Hepatocyte (in vitro differentiated cells): Measurements from ENCODE around the gene GALNT18. TPM values are rescaled to one million over a fixed set of nuclear protein-coding genes. Genes with fewer than 3 reads are reported as not detected.
A peak's percentile ranks its signal among the peaks of the same experiment; 100 is the strongest.

Source experiments
- DNase-seq: peaks from one replicate; pipeline ENCODE4 v3.0.0-alpha.2; 2016; ENCODE audit warnings: low spot score
- H2AFZ ChIP-seq: fragments of 200-600 bp; sonication (generic); 2 replicates; pipeline ENCODE4 v1.6.0; 2016; ENCODE audit warnings: antibody characterized with exemption, mild to moderate bottlenecking
- H3K27ac ChIP-seq: fragments of 200-600 bp; sonication (generic); 2 replicates; pipeline ENCODE4 v1.5.1; 2016; ENCODE audit warnings: mild to moderate bottlenecking
- H3K27me3 ChIP-seq: fragments of 200-600 bp; sonication (generic); 2 replicates; pipeline ENCODE4 v1.6.1; 2016
- H3K36me3 ChIP-seq: fragments of 200-600 bp; sonication (generic); replicated peaks from 2 replicates; pipeline ENCODE4 v1.5.1; 2016; ENCODE audit warnings: low read depth; ENCODE audit not compliant: insufficient read depth
- H3K4me1 ChIP-seq: fragments of 200-600 bp; sonication (generic); 2 replicates; pipeline ENCODE4 v1.5.1; 2016; ENCODE audit warnings: mild to moderate bottlenecking, moderate library complexity; ENCODE audit not compliant: insufficient read depth
- H3K4me2 ChIP-seq: fragments of 200-600 bp; sonication (generic); 2 replicates; pipeline ENCODE4 v1.6.0; 2016
- H3K4me3 ChIP-seq: fragments of 200-600 bp; sonication (generic); 2 replicates; pipeline ENCODE4 v1.5.1; 2016; ENCODE audit warnings: mild to moderate bottlenecking
- H3K79me2 ChIP-seq: fragments of 200-600 bp; sonication (generic); 2 replicates; pipeline ENCODE4 v1.6.0; 2017; ENCODE audit warnings: mild to moderate bottlenecking
- H3K9me2 ChIP-seq: fragments of 200-600 bp; sonication (generic); replicated peaks from 2 replicates; pipeline ENCODE4 v1.6.0; 2017; ENCODE audit warnings: mild to moderate bottlenecking; ENCODE audit not compliant: insufficient read depth
- H3K9me3 ChIP-seq: fragments of 200-600 bp; sonication (generic); 2 replicates; pipeline ENCODE4 v1.5.1; 2016; ENCODE audit warnings: low read depth, mild to moderate bottlenecking
- H4K20me1 ChIP-seq: fragments of 200-600 bp; sonication (generic); 2 replicates; pipeline ENCODE4 v1.6.0; 2016; ENCODE audit warnings: mild to moderate bottlenecking; ENCODE audit not compliant: insufficient read depth, poor library complexity, severe bottlenecking
- EZH2 ChIP-seq: fragments of 200-600 bp; sonication (generic); IDR thresholded peaks from 2 replicates; pipeline ENCODE4 v1.6.1; 2016; ENCODE audit warnings: antibody characterized with exemption, mild to moderate bottlenecking, borderline replicate concordance
- EZH2phosphoT487 ChIP-seq: fragments of 200-600 bp; sonication (generic); IDR thresholded peaks from one replicate; pipeline ENCODE4 v1.6.1; 2018; ENCODE audit warnings: antibody characterized with exemption, mild to moderate bottlenecking, low read depth, moderate library complexity; ENCODE audit not compliant: unreplicated experiment, severe bottlenecking
- WGBS: methylation state at CpG from one replicate; pipeline ENCODE4 v1.1.6; 2016; ENCODE audit warnings: low lambda C conversion rate; ENCODE audit errors: missing lambda C conversion rate; 5-methylcytosine and 5-hydroxymethylcytosine counted together
- polyA plus RNA-seq: library from polyadenylated mRNA; unstranded; fragments of >200 nt; fragmentation: Nextera tagmentation; extraction: Ambion mirVana; gene quantifications from 2 replicates; pipeline ENCODE4 v1.2.1, GENCODE V29; 2016
- total RNA-seq: library from RNA; depleted of rRNA; stranded (reverse); fragments of >200 nt; gene quantifications from 2 replicates; pipeline ENCODE4 v1.2.3, GENCODE V29; 2014
- TF ChIP-seq, protein P1 (sequence below): fragments of 200-600 bp; sonication (generic); IDR thresholded peaks from 2 replicates; pipeline ENCODE4 v1.5.1; 2016; ENCODE audit warnings: antibody characterized with exemption, mild to moderate bottlenecking; ENCODE audit not compliant: poor library complexity

The GALNT18 gene
- total and polyA plus RNA-seq, 2 experiments from 2014 or later, result 11.6 to 22.4 TPM

DNA sequence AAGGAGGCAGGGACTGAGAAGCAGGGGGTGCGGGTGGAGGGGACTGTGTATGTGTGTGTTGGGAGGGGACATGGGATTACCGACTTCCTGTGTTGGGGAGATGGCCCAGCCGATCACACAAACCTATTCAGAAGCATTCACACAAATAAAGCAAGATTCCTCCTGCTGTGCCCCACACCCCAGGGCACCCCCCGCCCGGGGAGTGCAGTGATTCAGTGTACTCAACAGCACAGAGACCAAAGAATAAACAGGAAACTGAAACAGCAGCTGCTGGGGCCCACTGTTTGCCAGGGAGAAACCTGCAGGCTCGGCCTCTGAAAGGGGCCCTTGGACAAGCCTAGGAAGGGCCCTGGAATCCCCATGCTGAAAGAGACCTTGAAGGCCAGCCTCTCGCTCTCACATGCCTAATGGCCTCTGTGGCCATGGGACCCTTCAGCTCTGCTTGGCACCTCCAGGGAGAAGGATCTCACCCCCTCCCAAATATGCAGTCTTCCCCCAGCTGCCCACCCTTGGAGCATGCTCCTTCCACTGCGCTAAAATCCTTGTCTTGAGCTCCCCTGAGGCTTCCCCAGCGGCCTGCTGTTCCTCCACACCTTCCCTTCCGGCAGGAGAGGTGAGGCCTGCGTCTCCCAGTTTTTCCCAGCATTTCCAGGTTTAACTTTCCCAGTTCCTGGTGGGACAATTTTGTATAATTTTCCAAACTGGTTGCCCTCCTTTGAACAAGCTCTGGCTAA, 341.7 kb downstream of the GALNT18 start:
- no peaks in the 10 kb centered on the region for H3K9me2 ChIP-seq
- peak overlapping the region; percentile 54 for H3K4me2 ChIP-seq
- no peak overlapping the region for H3K4me3 ChIP-seq
- no peaks in the 10 kb centered on the region for H4K20me1 ChIP-seq
- H2AFZ ChIP-seq, result peak overlapping the region; percentile 36
- H3K4me1 ChIP-seq, result peaks cover 12% of the 10 kb centered on the region
- no peaks in the 10 kb centered on the region for H3K27me3 ChIP-seq
- no peaks in the 10 kb centered on the region for H3K36me3 ChIP-seq
- H3K27ac ChIP-seq, result peak overlapping the region; percentile 43
- 54% methylated on average over 11 of the region's 11 CpGs for WGBS
- DNase-seq, result peak; percentile 23
- TF ChIP-seq EZH2phosphoT487 (no peak), EZH2 (no peak)
- TF ChIP-seq, protein P1, sequence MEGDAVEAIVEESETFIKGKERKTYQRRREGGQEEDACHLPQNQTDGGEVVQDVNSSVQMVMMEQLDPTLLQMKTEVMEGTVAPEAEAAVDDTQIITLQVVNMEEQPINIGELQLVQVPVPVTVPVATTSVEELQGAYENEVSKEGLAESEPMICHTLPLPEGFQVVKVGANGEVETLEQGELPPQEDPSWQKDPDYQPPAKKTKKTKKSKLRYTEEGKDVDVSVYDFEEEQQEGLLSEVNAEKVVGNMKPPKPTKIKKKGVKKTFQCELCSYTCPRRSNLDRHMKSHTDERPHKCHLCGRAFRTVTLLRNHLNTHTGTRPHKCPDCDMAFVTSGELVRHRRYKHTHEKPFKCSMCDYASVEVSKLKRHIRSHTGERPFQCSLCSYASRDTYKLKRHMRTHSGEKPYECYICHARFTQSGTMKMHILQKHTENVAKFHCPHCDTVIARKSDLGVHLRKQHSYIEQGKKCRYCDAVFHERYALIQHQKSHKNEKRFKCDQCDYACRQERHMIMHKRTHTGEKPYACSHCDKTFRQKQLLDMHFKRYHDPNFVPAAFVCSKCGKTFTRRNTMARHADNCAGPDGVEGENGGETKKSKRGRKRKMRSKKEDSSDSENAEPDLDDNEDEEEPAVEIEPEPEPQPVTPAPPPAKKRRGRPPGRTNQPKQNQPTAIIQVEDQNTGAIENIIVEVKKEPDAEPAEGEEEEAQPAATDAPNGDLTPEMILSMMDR, result no peak
- H3K9me3 ChIP-seq, result no peaks in the 10 kb centered on the region
- no peaks in the 10 kb centered on the region for H3K79me2 ChIP-seq

DNA sequence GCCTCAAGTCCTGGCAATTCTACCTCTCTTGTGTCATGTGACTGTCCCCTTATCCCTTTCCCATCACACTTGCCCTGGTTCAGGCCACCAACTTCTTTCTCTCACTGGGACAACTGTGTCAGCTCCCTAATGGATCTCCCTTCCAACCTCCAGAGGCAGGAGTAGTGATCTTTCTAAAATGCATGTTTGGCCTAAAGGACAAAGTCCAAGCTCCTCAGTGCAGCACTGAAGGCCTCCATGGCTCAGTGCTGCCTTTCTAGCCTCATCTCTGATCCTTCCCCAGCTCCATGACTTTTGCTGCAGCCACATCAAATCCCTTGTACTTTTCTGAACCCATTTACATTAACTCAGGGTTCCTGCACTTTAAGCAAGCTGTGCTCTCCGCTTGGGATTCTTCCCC, 349.6 kb downstream of the GALNT18 start:
- no peaks in the 10 kb centered on the region for H3K36me3 ChIP-seq
- H3K79me2 ChIP-seq, result no peaks in the 10 kb centered on the region
- no peak for DNase-seq
- no peak overlapping the region for H3K4me2 ChIP-seq
- TF ChIP-seq, protein P1, result no peak
- TF ChIP-seq EZH2, result no peak
- TF ChIP-seq EZH2phosphoT487, result no peak
- no peak overlapping the region for H3K4me3 ChIP-seq
- H4K20me1 ChIP-seq, result no peaks in the 10 kb centered on the region
- no peaks in the 10 kb centered on the region for H3K27me3 ChIP-seq
- WGBS, result 93% methylated on average over 1 of the region's 1 CpG
- H2AFZ ChIP-seq, result no peak overlapping the region
- no peak overlapping the region for H3K27ac ChIP-seq
- H3K9me3 ChIP-seq, result no peaks in the 10 kb centered on the region
- H3K4me1 ChIP-seq, result no peaks in the 10 kb centered on the region
- no peaks in the 10 kb centered on the region for H3K9me2 ChIP-seq

DNA sequence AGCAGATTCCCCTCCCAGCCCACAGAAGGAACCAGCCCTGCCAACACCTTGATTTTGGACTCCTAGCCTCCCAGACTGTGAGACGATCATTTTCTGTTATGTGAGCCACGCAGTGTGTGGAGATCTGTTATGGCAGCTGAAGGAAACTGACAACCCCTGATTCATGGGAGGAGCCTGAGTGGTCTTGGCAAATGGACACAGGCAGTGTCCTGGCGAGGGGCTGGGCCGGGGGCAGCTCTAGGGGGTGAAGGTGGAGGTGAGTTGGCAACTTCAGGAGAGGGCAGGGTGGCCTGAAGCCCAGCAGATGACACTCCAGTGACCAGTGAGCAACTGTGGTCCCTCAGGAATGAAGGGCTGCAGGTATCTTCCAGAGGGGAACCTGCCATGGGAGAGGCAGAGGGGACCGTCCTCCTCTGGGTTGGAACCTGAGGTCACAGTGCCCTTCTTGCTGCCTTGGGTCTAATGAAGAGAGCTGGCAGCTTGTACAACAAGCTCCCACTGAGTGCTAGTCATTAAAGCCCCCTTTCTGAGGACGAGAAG, 351.5 kb downstream of the GALNT18 start:
- no peak overlapping the region for H3K27ac ChIP-seq
- H2AFZ ChIP-seq, result no peak overlapping the region
- H3K27me3 ChIP-seq, result no peaks in the 10 kb centered on the region
- H3K79me2 ChIP-seq, result no peaks in the 10 kb centered on the region
- no peaks in the 10 kb centered on the region for H4K20me1 ChIP-seq
- no peaks in the 10 kb centered on the region for H3K4me1 ChIP-seq
- no peaks in the 10 kb centered on the region for H3K9me2 ChIP-seq
- no peaks in the 10 kb centered on the region for H3K36me3 ChIP-seq
- DNase-seq, result no peak
- no peaks in the 10 kb centered on the region for H3K9me3 ChIP-seq
- H3K4me2 ChIP-seq, result no peak overlapping the region
- no peak overlapping the region for H3K4me3 ChIP-seq
- TF ChIP-seq EZH2, result no peak
- 94% methylated on average over 6 of the region's 6 CpGs for WGBS

DNA sequence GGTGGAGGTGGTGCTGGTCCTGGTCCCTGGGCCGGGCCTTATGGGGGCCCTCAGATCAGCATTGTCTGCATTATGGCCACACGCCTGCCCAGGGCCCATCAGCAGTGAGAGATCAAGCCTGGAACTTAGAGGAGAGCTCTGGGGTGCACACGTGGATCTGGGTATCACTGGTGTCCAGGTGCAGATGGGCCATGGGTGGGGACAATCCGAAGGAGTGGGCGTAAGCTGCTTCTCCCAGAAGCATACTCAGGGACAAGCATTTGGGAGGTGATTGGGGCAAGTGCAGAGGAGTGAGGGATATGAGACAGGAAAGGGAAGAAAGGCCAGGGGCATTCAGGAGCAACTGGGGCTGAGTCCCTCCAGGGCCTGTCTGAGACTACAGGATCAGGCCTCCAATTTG, 353.1 kb downstream of the GALNT18 start:
- H3K79me2 ChIP-seq, result no peaks in the 10 kb centered on the region
- no peaks in the 10 kb centered on the region for H3K27me3 ChIP-seq
- no peak overlapping the region for H2AFZ ChIP-seq
- TF ChIP-seq, protein P1, result no peak
- TF ChIP-seq EZH2phosphoT487, result no peak
- TF ChIP-seq EZH2, result no peak
- H3K9me3 ChIP-seq, result no peaks in the 10 kb centered on the region
- H3K4me1 ChIP-seq, result no peaks in the 10 kb centered on the region
- no peak overlapping the region for H3K27ac ChIP-seq
- no peaks in the 10 kb centered on the region for H4K20me1 ChIP-seq
- H3K9me2 ChIP-seq, result no peaks in the 10 kb centered on the region
- 94% methylated on average over 5 of the region's 5 CpGs for WGBS
- no peak overlapping the region for H3K4me3 ChIP-seq
- no peaks in the 10 kb centered on the region for H3K36me3 ChIP-seq
- no peak for DNase-seq
- H3K4me2 ChIP-seq, result no peak overlapping the region
